B cell (primary cell): ENCODE data around the gene ZBTB40. TPM values are rescaled to one million over a fixed set of nuclear protein-coding genes. Genes with fewer than 3 reads are reported as not detected.

Source experiments
- ATAC-seq: fragments of 200-7000 bp; cut with Tn5 transposase; one replicate; pipeline ENCODE4 v1.10.0; 2021; ENCODE audit warnings: low read depth, mild to moderate bottlenecking, moderate number of reproducible peaks, moderate library complexity
- CTCF ChIA-PET: fragments of 350-600 bp; sonication (Branson Sonifier 250); formaldehyde crosslinking; loops from one replicate; lab custom pipeline; 2021; ENCODE audit warnings: antibody characterized with exemption, inconsistent platforms; lab: Charles Lee
- POLR2A ChIA-PET: fragments of 350-600 bp; sonication (Branson Sonifier 250); formaldehyde crosslinking; loops from one replicate; lab custom pipeline; 2021; ENCODE audit warnings: antibody characterized with exemption; lab: Charles Lee
- DNase-seq: peaks from one replicate; pipeline ENCODE4 v3.0.0; 2013
- H2AFZ ChIP-seq: 2 replicates; pipeline ENCODE4 v1.6.1; 2012; ENCODE audit warnings: mild to moderate bottlenecking, low read depth, low read length; ENCODE audit not compliant: insufficient read depth, poor library complexity, severe bottlenecking
- H3K27ac ChIP-seq, 2 donors: 1 replicate in 1 of 2; 2 replicates in 1 of 2; pipeline ENCODE4 v1.5.1; 2012 to 2013; ENCODE audit warnings: low read length in 2 of 2, mild to moderate bottlenecking in 2 of 2, moderate library complexity in 1 of 2
- H3K27me3 ChIP-seq, 4 experiments: fragments of 200-600 bp in 1 of 4; sonication (generic) in 1 of 4; replicated peaks in 1 of 4; 1 replicate in 2 of 4; 2 replicates in 2 of 4; pipeline versions ENCODE4 v1.6.1 to v1.7.0; 2013 to 2016; ENCODE audit warnings: low read length in 3 of 4, mild to moderate bottlenecking in 2 of 4, mixed read lengths in 1 of 4, moderate library complexity in 1 of 4; ENCODE audit not compliant: insufficient read depth in 4 of 4, control insufficient read depth in 3 of 4; ENCODE audit errors: control extremely low read depth in 1 of 4
- H3K36me3 ChIP-seq, 2 experiments: replicated peaks in 1 of 2; 1 replicate in 1 of 2; 2 replicates in 1 of 2; pipeline versions ENCODE4 v1.6.1 to v1.7.1; 2013; ENCODE audit warnings: low read length in 1 of 2; ENCODE audit not compliant: insufficient read depth in 2 of 2, control insufficient read depth in 1 of 2; ENCODE audit errors: control extremely low read depth in 1 of 2, extremely low read depth in 1 of 2
- H3K4me1 ChIP-seq, 2 donors: fragments of 200-600 bp in 1 of 2; sonication (generic) in 1 of 2; 1 replicate in 1 of 2; 2 replicates in 1 of 2; pipeline versions ENCODE4 v1.5.1 to v1.6.1; 2013 to 2017; ENCODE audit warnings: low read length in 2 of 2; ENCODE audit not compliant: control insufficient read depth in 2 of 2, insufficient read depth in 2 of 2
- H3K4me2 ChIP-seq: replicated peaks from 2 replicates; pipeline ENCODE3; 2012; ENCODE audit warnings: mild to moderate bottlenecking, low read depth, low read length; ENCODE audit not compliant: poor library complexity, severe bottlenecking
- H3K4me3 ChIP-seq, 5 experiments: fragments of 200-600 bp in 1 of 5; sonication (generic) in 1 of 5; 1 replicate in 3 of 5; 2 replicates in 2 of 5; pipeline versions ENCODE4 v1.5.1 to v1.7.0; 2011 to 2016; ENCODE audit warnings: low read length in 4 of 5, mild to moderate bottlenecking in 4 of 5, low read depth in 2 of 5, control low read depth in 1 of 5, moderate library complexity in 1 of 5; ENCODE audit not compliant: insufficient read depth in 1 of 5; ENCODE audit errors: control extremely low read depth in 1 of 5, extremely low read depth in 1 of 5
- H3K79me2 ChIP-seq: fragments of 200-600 bp; sonication (generic); one replicate; pipeline ENCODE4 v1.6.0; 2016; ENCODE audit warnings: low read length; ENCODE audit not compliant: control insufficient read depth, insufficient read depth
- H3K9ac ChIP-seq: fragments of 200-600 bp; sonication (generic); 2 replicates; pipeline ENCODE4 v1.6.1; 2017; ENCODE audit warnings: mild to moderate bottlenecking, low read length, moderate library complexity
- H3K9me3 ChIP-seq, 3 donors: one replicate each; pipeline versions ENCODE4 v1.6.1 to v1.7.1; 2013; ENCODE audit warnings: low read length in 2 of 3; ENCODE audit not compliant: control insufficient read depth in 2 of 3, insufficient read depth in 1 of 3; ENCODE audit errors: control extremely low read depth in 1 of 3
- H4K20me1 ChIP-seq: 2 replicates; pipeline ENCODE4 v1.6.0; 2012; ENCODE audit warnings: mild to moderate bottlenecking, low read length; ENCODE audit not compliant: insufficient read depth, control insufficient read depth, poor library complexity, severe bottlenecking
- H3K27ac Mint-ChIP-seq: one replicate; pipeline ENCODE4 v1.8.0; 2021; ENCODE audit warnings: mixed read lengths
- H3K27me3 Mint-ChIP-seq: one replicate; pipeline ENCODE4 v1.8.0; 2021; ENCODE audit warnings: mixed read lengths
- H3K4me1 Mint-ChIP-seq: one replicate; pipeline ENCODE4 v1.8.0; 2021; ENCODE audit warnings: mixed read lengths
- H3K4me3 Mint-ChIP-seq: one replicate; pipeline ENCODE4 v1.8.0; 2021; ENCODE audit warnings: mixed read lengths
- H3K9me3 Mint-ChIP-seq: one replicate; pipeline ENCODE4 v1.8.0; 2022; ENCODE audit warnings: mixed read lengths; ENCODE audit not compliant: insufficient read depth
- EZH2 ChIP-seq: IDR thresholded peaks from 2 replicates; pipeline ENCODE4 v1.6.1; 2012; ENCODE audit warnings: borderline replicate concordance, low read depth, mild to moderate bottlenecking, moderate library complexity, low read length; ENCODE audit not compliant: insufficient read depth, poor library complexity, severe bottlenecking
- WGBS: methylation state at CpG from one replicate; pipeline ENCODE4 v1.1.5; 2013; ENCODE audit warnings: missing lambda C conversion rate; ENCODE audit not compliant: insufficient coverage; 5-methylcytosine and 5-hydroxymethylcytosine counted together
- intact Hi-C: fragments of 100-400 bp; cut with micrococcal nuclease; formaldehyde crosslinking; loops from one replicate; pipeline ENCODE4 v1.10.0; 2022
- polyA plus RNA-seq: library from polyadenylated mRNA; depleted of rRNA; stranded (reverse); fragments of >200 nt; gene quantifications from 2 replicates; pipeline ENCODE4 v1.2.3, GENCODE V29; 2012
- total RNA-seq, 2 donors: library from RNA; stranded (reverse); fragments of 120-200 nt in 1 of 2; gene quantifications; 1 replicate in 1 of 2; 2 replicates in 1 of 2; pipeline versions ENCODE4 v1.2.3 to v1.2.4, GENCODE V29; 2013 to 2022
- TF ChIP-seq, protein P1 (sequence below): fragments of 200-600 bp; IDR thresholded peaks from one replicate; pipeline ENCODE4 v1.8.0; 2022; ENCODE audit warnings: antibody characterized with exemption, mild to moderate bottlenecking

The ZBTB40 gene
- total and polyA plus RNA-seq, 2 donors (not counting 1 experiment from before 2014, with no cell fraction given) = 30.9 to 51.9 TPM

DNA sequence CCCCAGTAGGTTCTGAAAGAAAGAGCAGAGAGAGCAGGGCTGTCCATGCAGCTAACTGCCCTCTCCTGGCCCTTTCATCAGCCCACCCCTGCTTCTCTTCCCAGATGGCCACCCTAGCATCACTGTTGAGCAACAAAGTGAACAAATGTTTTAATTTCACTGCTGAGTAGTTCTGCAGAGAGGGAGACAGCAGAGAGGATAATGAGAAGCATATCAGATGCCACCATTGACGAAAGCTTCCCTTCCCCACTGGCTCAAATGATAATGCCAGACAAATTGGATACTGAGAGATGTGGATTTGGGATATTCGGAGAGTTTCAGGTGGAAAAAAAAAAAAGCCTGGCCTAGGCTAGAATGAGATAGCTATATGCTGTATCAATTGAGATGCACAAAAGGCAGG lies 46.8 kb downstream of the ZBTB40 start:
- no peak overlapping the region for H3K9ac ChIP-seq
- intact Hi-C loops = no loop called here
- POLR2A ChIA-PET = interaction anchor here (0.7 kb wide), 1 partner anchor 90 kb away, joined by 3 read pairs; no protein-coding TSS in a partner anchor
- H3K36me3 ChIP-seq = peaks cover 0 to 41% of the 10 kb centered on the region in 2 experiments
- DNase-seq (no peak), ATAC-seq (no peak)
- H3K4me3 ChIP-seq = no peak overlapping the region
- WGBS = 100% methylated on average over 1 of the region's 2 CpGs
- no peak overlapping the region for H2AFZ ChIP-seq
- no peaks in the 10 kb centered on the region for H3K27me3 ChIP-seq
- H3K4me3 Mint-ChIP-seq = no peak overlapping the region
- H3K27ac Mint-ChIP-seq = no peak overlapping the region
- H3K79me2 ChIP-seq = peaks cover 4% of the 10 kb centered on the region
- TF ChIP-seq, protein P1, sequence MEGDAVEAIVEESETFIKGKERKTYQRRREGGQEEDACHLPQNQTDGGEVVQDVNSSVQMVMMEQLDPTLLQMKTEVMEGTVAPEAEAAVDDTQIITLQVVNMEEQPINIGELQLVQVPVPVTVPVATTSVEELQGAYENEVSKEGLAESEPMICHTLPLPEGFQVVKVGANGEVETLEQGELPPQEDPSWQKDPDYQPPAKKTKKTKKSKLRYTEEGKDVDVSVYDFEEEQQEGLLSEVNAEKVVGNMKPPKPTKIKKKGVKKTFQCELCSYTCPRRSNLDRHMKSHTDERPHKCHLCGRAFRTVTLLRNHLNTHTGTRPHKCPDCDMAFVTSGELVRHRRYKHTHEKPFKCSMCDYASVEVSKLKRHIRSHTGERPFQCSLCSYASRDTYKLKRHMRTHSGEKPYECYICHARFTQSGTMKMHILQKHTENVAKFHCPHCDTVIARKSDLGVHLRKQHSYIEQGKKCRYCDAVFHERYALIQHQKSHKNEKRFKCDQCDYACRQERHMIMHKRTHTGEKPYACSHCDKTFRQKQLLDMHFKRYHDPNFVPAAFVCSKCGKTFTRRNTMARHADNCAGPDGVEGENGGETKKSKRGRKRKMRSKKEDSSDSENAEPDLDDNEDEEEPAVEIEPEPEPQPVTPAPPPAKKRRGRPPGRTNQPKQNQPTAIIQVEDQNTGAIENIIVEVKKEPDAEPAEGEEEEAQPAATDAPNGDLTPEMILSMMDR = no peak
- TF ChIP-seq EZH2 = no peak
- CTCF ChIA-PET = no interaction called here
- H3K27me3 Mint-ChIP-seq = no peaks in the 10 kb centered on the region
- H3K9me3 ChIP-seq = no peaks in the 10 kb centered on the region
- no peaks in the 10 kb centered on the region for H3K4me1 ChIP-seq
- no peaks in the 10 kb centered on the region for H3K4me1 Mint-ChIP-seq
- no peaks in the 10 kb centered on the region for H4K20me1 ChIP-seq
- H3K4me2 ChIP-seq = no peak overlapping the region
- H3K9me3 Mint-ChIP-seq = no peaks in the 10 kb centered on the region
- H3K27ac ChIP-seq = no peak overlapping the region

DNA sequence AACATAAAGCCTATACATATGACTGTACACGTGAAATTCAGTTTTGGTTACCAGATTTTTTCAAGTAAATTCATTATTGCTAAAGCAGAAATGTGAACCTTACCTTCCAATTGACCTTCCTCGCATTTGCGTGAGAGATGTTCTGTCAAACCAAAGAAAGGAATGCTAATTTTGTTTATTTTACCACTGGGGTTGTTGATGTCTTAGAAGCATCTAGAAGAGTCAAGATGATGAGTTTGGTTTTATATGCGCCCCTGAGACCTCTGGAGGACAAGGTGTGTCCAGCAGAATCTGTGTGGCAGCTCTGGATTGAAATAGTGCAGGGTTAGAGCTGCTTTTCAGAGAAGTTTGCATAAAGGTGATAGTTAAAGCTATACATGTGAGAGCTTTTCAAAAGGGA lies 48.4 kb downstream of the ZBTB40 start:
- H3K4me3 ChIP-seq = no peak overlapping the region
- Mint-ChIP-seq H3K4me3 (no peak overlapping the region), H3K27ac (no peak overlapping the region), H3K9me3 (no peaks in the 10 kb centered on the region), H3K4me1 (no peaks in the 10 kb centered on the region), H3K27me3 (no peaks in the 10 kb centered on the region)
- ATAC-seq = no peak
- no peaks in the 10 kb centered on the region for H3K27me3 ChIP-seq
- intact Hi-C loops = no loop called here
- no peak overlapping the region for H2AFZ ChIP-seq
- H4K20me1 ChIP-seq = no peaks in the 10 kb centered on the region
- WGBS = 100% methylated on average over 1 of the region's 4 CpGs
- H3K79me2 ChIP-seq = peaks cover 4% of the 10 kb centered on the region
- no peak overlapping the region for H3K9ac ChIP-seq
- H3K4me2 ChIP-seq = no peak overlapping the region
- CTCF ChIA-PET = no interaction called here
- H3K4me1 ChIP-seq = no peaks in the 10 kb centered on the region
- peaks cover 0 to 31% of the 10 kb centered on the region in 2 experiments for H3K36me3 ChIP-seq
- no peak overlapping the region for H3K27ac ChIP-seq
- POLR2A ChIA-PET = no interaction called here
- no peak for DNase-seq
- H3K9me3 ChIP-seq = no peaks in the 10 kb centered on the region
- TF ChIP-seq, protein P1 = no peak
